ENCODE results near the gene EFHC2.

- TF ChIP-seq, protein P1, sequence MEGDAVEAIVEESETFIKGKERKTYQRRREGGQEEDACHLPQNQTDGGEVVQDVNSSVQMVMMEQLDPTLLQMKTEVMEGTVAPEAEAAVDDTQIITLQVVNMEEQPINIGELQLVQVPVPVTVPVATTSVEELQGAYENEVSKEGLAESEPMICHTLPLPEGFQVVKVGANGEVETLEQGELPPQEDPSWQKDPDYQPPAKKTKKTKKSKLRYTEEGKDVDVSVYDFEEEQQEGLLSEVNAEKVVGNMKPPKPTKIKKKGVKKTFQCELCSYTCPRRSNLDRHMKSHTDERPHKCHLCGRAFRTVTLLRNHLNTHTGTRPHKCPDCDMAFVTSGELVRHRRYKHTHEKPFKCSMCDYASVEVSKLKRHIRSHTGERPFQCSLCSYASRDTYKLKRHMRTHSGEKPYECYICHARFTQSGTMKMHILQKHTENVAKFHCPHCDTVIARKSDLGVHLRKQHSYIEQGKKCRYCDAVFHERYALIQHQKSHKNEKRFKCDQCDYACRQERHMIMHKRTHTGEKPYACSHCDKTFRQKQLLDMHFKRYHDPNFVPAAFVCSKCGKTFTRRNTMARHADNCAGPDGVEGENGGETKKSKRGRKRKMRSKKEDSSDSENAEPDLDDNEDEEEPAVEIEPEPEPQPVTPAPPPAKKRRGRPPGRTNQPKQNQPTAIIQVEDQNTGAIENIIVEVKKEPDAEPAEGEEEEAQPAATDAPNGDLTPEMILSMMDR (IDR thresholded peaks at IDR 0.05 in 8 of 11, conservative IDR thresholded peaks at IDR 0.05 in 3 of 11), result no peak
- TF ChIP-seq POLR2AphosphoS5 (IDR thresholded peaks at IDR 0.05) (no peak), POLR2A (IDR thresholded peaks at IDR 0.05) (no peak)
These were observed 101.9 kb downstream of the EFHC2 start for GRCh38 chrX:44241546-44241945.
